Gastrocnemius medialis (tissue), 4 donors: ENCODE measurements around the gene CKAP5. TPM values are rescaled to one million over a fixed set of nuclear protein-coding genes. Genes with fewer than 3 reads are reported as not detected.

Source experiments
- ATAC-seq, 2 donors: fragments of 150-250 bp; one replicate each; pipeline ENCODE4 v1.9.1; 2016
- DNase-seq, 2 donors: peaks; one replicate each; pipeline ENCODE4 v3.0.0-alpha.2; 2019
- H3K27ac ChIP-seq, 4 donors: fragments of 200-600 bp; sonication (generic); 1 replicate in 1 of 4; 2 replicates in 3 of 4; pipeline ENCODE4 v1.5.1; 2016 to 2018; ENCODE audit warnings: mild to moderate bottlenecking in 2 of 4, moderate library complexity in 1 of 4
- H3K27me3 ChIP-seq, 3 donors: fragments of 200-600 bp; sonication (generic) in 2 of 3; 1 replicate in 1 of 3; 2 replicates in 2 of 3; pipeline versions ENCODE4 v1.5.1 to v1.6.0; 2016 to 2019; ENCODE audit warnings: mild to moderate bottlenecking in 1 of 3, moderate library complexity in 1 of 3
- H3K36me3 ChIP-seq, 2 donors: fragments of 200-600 bp; sonication (generic) in 1 of 2; one replicate each; pipeline ENCODE4 v1.5.1; 2017 to 2018
- H3K4me1 ChIP-seq, 2 donors: fragments of 200-600 bp; sonication (generic) in 1 of 2; one replicate each; pipeline ENCODE4 v1.5.1; 2016 to 2017; ENCODE audit warnings: mild to moderate bottlenecking in 2 of 2
- H3K4me3 ChIP-seq, 4 donors: fragments of 200-600 bp; sonication (generic) in 3 of 4; 1 replicate in 1 of 4; 2 replicates in 3 of 4; pipeline ENCODE4 v1.5.1; 2016 to 2019; ENCODE audit warnings: mild to moderate bottlenecking in 2 of 4
- H3K9me3 ChIP-seq, 3 donors: fragments of 200-600 bp; sonication (generic) in 2 of 3; 1 replicate in 1 of 3; 2 replicates in 2 of 3; pipeline ENCODE4 v1.5.1; 2016 to 2019
- POLR2A ChIP-seq, 2 donors: fragments of 450-650 bp; IDR thresholded peaks; one replicate each; pipeline ENCODE4 v1.6.1; 2017; ENCODE audit warnings: antibody characterized with exemption in 2 of 2, mild to moderate bottlenecking in 2 of 2, moderate library complexity in 2 of 2
- in situ Hi-C, 4 donors: fragments of 200-750 bp; cut with MboI; loops; one replicate each; pipeline versions ENCODE4 v1.15.0 to v1.8.0; 2017; ENCODE audit warnings: low sequenced_read_pairs in 4 of 4
- intact Hi-C: fragments of 100-400 bp; cut with DNase I; formaldehyde crosslinking; loops from one replicate; pipeline ENCODE4 v1.15.1; 2023; ENCODE audit warnings: low total_unique reads
- total RNA-seq, 4 donors: library from RNA; depleted of rRNA; stranded (reverse); fragments of >200 nt; gene quantifications; one replicate each; pipeline versions ENCODE4 v1.1.0 to v1.2.3, GENCODE V29; 2016
- TF ChIP-seq, protein P1 (sequence below), 5 experiments: fragments of 450-650 bp in 3 of 5; fragments of 200-600 bp in 2 of 5; sonication (generic) in 2 of 5; IDR thresholded peaks in 4 of 5; conservative IDR thresholded peaks in 1 of 5; 1 replicate in 4 of 5; 2 replicates in 1 of 5; pipeline ENCODE4 v1.5.1; 2016 to 2019; ENCODE audit warnings: antibody characterized with exemption in 5 of 5, mild to moderate bottlenecking in 3 of 5, moderate library complexity in 3 of 5

CKAP5 gene
- total RNA-seq, 4 donors from 2014 or later = 43.6 to 89.6 (median 65.0) TPM

DNA sequence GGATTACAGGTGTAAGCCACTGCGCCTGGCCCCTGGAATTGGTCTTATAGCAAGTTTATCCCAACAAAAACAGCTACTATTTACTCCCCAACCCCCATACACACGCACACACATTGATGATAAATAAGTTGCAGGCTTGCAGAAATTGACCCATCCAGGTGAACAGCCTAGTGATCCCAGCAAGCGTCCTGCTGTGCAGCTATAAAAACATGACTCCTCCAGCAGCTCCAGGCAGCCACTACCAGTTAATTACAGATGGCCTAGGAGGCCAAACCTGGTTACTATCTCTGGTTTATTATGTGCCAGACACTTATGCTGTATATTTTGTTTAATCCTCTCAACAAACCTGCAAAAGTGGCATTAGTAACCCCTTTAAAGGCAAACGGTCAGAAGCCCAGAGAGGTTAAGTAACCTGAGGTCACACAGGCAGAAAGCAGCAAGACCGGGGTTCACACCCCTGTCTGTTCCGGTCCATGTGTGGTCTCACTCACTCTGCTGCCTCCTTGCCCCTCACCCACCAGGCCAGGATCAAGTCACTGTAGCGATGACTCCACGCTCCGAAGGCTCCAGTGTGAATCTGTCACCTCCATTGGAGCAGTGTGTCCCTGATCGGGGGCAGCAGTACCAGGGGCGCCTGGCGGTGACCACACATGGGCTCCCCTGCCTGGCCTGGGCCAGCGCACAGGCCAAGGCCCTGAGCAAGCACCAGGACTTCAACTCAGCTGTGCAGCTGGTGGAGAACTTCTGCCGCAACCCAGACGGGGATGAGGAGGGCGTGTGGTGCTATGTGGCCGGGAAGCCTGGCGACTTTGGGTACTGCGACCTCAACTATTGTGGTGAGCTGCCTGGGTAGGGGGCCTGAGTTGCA is 120.5 kb downstream of the CKAP5 start:
- no peak for DNase-seq
- Histone ChIP-seq H3K9me3 (no peaks in the 10 kb centered on the region), H3K27ac (no peak overlapping the region), H3K4me1 (no peaks in the 10 kb centered on the region), H3K36me3 (no peaks in the 10 kb centered on the region), H3K27me3 (no peaks in the 10 kb centered on the region), H3K4me3 (no peak overlapping the region)
- TF ChIP-seq, protein P1, sequence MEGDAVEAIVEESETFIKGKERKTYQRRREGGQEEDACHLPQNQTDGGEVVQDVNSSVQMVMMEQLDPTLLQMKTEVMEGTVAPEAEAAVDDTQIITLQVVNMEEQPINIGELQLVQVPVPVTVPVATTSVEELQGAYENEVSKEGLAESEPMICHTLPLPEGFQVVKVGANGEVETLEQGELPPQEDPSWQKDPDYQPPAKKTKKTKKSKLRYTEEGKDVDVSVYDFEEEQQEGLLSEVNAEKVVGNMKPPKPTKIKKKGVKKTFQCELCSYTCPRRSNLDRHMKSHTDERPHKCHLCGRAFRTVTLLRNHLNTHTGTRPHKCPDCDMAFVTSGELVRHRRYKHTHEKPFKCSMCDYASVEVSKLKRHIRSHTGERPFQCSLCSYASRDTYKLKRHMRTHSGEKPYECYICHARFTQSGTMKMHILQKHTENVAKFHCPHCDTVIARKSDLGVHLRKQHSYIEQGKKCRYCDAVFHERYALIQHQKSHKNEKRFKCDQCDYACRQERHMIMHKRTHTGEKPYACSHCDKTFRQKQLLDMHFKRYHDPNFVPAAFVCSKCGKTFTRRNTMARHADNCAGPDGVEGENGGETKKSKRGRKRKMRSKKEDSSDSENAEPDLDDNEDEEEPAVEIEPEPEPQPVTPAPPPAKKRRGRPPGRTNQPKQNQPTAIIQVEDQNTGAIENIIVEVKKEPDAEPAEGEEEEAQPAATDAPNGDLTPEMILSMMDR (IDR thresholded peaks at IDR 0.05 in 4 of 5, conservative IDR thresholded peaks at IDR 0.05 in 1 of 5) = no peak
- TF ChIP-seq POLR2A (IDR thresholded peaks at IDR 0.05) = no peak
- ATAC-seq = no peak
- intact Hi-C loops (no loop called here), in situ Hi-C loops (no loop called here)

DNA sequence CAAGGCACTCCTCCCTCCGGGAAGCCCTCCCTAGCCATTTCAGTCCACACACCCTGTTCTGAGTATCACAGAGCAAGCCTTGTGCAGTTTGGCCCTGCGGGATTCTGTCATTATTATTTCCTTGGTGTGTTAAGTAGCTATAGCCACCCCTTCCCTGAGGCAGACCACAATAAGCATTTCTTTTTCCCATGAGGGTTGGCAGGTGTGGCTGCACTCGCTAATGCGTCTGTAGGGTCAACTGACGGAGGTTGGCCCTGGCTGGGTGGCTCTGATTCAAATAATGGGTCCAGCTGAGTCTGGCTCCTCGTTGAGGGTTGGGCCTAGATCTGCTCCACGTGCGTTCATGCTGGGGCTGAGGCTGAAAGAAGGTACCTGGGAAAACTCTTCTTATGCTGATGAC is 122.0 kb downstream of the CKAP5 start:
- no peak for DNase-seq
- no peak overlapping the region for H3K4me3 ChIP-seq
- intact Hi-C loops = no loop called here
- H3K27me3 ChIP-seq = no peaks in the 10 kb centered on the region
- no peak for ATAC-seq
- H3K4me1 ChIP-seq = no peaks in the 10 kb centered on the region
- no peaks in the 10 kb centered on the region for H3K9me3 ChIP-seq
- in situ Hi-C loops = no loop called here
- no peak overlapping the region for H3K27ac ChIP-seq
- no peaks in the 10 kb centered on the region for H3K36me3 ChIP-seq
- TF ChIP-seq, protein P1 (IDR thresholded peaks at IDR 0.05 in 4 of 5, conservative IDR thresholded peaks at IDR 0.05 in 1 of 5) = no peak
- TF ChIP-seq POLR2A (IDR thresholded peaks at IDR 0.05) = no peak

DNA sequence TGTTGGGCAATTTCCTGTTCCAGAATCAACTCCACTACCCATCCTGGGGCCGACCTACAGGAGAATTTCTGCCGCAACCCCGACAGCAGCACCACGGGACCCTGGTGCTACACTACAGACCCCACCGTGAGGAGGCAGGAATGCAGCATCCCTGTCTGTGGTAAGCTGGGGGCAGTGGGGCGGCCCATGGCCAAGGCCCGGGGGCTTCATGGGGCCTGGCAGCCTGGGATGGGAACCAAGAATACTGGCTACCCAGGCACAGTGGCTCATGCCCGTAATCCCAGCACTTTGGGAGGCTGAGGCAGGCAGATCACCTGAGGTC is 122.8 kb downstream of the CKAP5 start:
- no peaks in the 10 kb centered on the region for H3K27me3 ChIP-seq
- DNase-seq (no peak), ATAC-seq (no peak)
- intact Hi-C loops (no loop called here), in situ Hi-C loops (no loop called here)
- no peaks in the 10 kb centered on the region for H3K9me3 ChIP-seq
- TF ChIP-seq, protein P1 (IDR thresholded peaks at IDR 0.05 in 4 of 5, conservative IDR thresholded peaks at IDR 0.05 in 1 of 5) = no peak
- no peak for TF ChIP-seq POLR2A (IDR thresholded peaks at IDR 0.05)
- no peak overlapping the region for H3K27ac ChIP-seq
- no peaks in the 10 kb centered on the region for H3K36me3 ChIP-seq
- H3K4me3 ChIP-seq = no peak overlapping the region
- H3K4me1 ChIP-seq = no peaks in the 10 kb centered on the region

DNA sequence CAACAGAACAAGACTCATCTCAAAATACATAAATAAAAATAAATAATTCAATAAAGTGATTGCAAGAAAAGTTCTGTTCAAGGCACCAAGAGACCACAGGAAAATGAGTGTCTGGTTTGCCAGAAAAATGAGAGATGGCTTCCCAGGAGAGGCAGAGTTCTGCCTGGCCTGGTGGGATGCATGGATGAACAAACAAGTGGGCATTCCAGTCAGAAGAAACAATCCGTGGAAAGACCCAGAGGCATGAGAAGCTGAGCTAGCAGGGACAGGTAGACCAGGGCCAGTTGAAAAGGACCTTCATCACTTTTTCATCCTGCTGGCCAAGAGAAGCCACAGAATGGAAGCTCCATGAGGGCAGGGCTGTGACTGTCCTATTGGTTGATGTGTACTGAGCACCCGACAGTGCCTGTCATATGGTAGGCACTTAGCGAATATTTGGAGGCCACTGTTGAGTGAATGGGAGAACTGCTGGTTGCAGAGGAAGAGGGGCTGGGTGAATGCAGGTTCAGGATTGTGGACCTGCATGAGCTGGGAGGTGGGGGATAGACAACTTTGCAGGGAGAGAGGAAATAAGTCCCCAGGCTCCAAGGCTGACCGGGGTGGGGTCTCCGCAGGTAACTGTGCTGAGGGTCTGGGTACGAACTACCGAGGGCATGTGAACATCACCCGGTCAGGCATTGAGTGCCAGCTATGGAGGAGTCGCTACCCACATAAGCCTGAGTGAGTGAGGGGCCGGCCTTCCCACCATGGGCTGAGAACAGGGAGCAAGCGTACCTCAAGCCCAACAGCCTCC is 123.3 kb downstream of the CKAP5 start:
- in situ Hi-C loops = no loop called here
- Histone ChIP-seq H3K27me3 (no peaks in the 10 kb centered on the region), H3K9me3 (no peaks in the 10 kb centered on the region), H3K4me1 (no peaks in the 10 kb centered on the region), H3K27ac (no peak overlapping the region), H3K36me3 (no peaks in the 10 kb centered on the region), H3K4me3 (no peak overlapping the region)
- DNase-seq (no peak), ATAC-seq (no peak)
- no peak for TF ChIP-seq POLR2A (IDR thresholded peaks at IDR 0.05)
- TF ChIP-seq, protein P1 (IDR thresholded peaks at IDR 0.05 in 4 of 5, conservative IDR thresholded peaks at IDR 0.05 in 1 of 5) = no peak
- intact Hi-C loops = no loop called here
